ENCODE data around the gene CWC25. TPM values are rescaled to one million over a fixed set of nuclear protein-coding genes. Genes with fewer than 3 reads are reported as not detected.
A peak's percentile ranks its signal among the peaks of the same experiment; 100 is the strongest.

CWC25 gene
- total and polyA plus RNA-seq, 2 of the 13 experiments (the other 11 are each of a cell fraction or from before 2014, with no cell fraction given): 15.6 to 22.7 TPM

DNA sequence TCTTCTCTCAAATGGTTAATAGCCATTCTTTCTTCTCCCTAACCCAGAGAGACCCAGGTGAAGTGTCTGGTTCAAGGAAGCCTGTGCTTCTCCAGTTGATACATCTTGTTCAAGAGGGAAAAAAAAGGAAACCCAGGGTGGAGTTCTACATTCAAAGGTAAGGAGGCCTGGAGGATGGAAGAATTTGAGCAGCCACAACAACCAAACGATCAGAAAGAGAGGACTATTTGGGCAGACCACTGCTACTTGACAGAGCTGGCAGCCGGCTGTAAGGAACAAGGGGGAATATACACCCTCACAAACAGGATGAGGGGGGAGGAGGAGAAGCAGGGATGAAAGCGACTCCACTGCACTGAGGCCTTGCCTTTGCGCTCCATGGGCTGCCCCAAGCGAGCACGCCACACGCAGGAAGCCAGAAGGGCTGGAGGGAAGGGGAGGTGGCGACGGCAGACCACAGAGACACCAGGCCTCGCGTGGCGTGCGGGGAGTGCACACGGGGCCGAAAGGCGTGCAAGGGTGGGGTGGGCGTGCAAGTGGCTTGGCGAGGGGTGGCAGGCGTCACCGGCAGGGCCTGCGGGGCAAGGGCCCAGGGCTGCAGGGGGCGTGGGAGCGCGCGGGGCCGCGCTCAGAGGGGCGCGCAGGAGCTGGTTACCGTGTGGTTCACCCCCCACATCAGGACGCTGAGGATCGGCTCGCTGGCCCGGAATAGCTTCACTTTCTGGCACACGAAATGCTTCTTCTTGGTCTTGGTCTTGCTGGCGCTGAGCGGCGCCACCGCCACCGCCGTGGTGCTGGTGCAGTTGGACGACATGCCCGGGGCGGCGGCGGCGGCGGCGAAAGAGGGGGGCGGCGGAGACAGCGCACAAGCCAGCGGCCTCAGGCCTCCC is 26.3 kb downstream of the CWC25 start (continued):
- TF ChIP-seq ZNF652 (CRISPR knock-in tag; IDR thresholded peaks at IDR 0.05; ENCODE audit: borderline replicate concordance, low read depth) (no peak; the same call in 1 of the 2 replicates), ZNF3 (CRISPR knock-in tag; IDR thresholded peaks at IDR 0.05) (no peak), STAG1 (CRISPR knock-in tag; IDR thresholded peaks at IDR 0.05) (no peak), MXD4 (CRISPR knock-in tag; IDR thresholded peaks at IDR 0.05) (no peak; the same call in 1 of the 2 replicates), ZFYVE20 (CRISPR knock-in tag; IDR thresholded peaks at IDR 0.05; ENCODE audit: borderline replicate concordance, low read depth) (peak; percentile 73; the same call in 1 of the 2 replicates), ZSCAN31 (CRISPR knock-in tag; IDR thresholded peaks at IDR 0.05; ENCODE audit: low read depth) (peak; percentile 82; the same call in 1 of the 2 replicates), SOX5 (CRISPR knock-in tag; IDR thresholded peaks at IDR 0.05; ENCODE audit: borderline replicate concordance) (no peak; the same call in 1 of the 2 replicates), ZFP90 (CRISPR knock-in tag; IDR thresholded peaks at IDR 0.05; ENCODE audit: borderline replicate concordance) (no peak), PTBP1 (IDR thresholded peaks at IDR 0.05; ENCODE audit: low read depth, low read length, poor library complexity, severe bottlenecking) (no peak), PHB2 (IDR thresholded peaks at IDR 0.05; ENCODE audit: partially characterized antibody) (no peak), RBAK (CRISPR knock-in tag; IDR thresholded peaks at IDR 0.05) (0 out of 2 replicates have a peak, but pooled peaks have one; percentile 64), ZNF230 (CRISPR knock-in tag; IDR thresholded peaks at IDR 0.05) (no peak), ZMYM4 (CRISPR knock-in tag; IDR thresholded peaks at IDR 0.05) (no peak), ZNF772 (CRISPR knock-in tag; IDR thresholded peaks at IDR 0.05) (peak; percentile 79; the same call in 1 of the 2 replicates), ZNF879 (CRISPR knock-in tag; IDR thresholded peaks at IDR 0.05) (0 out of 2 replicates have a peak, but pooled peaks have one; percentile 55)
- TF ChIP-seq, protein P1, sequence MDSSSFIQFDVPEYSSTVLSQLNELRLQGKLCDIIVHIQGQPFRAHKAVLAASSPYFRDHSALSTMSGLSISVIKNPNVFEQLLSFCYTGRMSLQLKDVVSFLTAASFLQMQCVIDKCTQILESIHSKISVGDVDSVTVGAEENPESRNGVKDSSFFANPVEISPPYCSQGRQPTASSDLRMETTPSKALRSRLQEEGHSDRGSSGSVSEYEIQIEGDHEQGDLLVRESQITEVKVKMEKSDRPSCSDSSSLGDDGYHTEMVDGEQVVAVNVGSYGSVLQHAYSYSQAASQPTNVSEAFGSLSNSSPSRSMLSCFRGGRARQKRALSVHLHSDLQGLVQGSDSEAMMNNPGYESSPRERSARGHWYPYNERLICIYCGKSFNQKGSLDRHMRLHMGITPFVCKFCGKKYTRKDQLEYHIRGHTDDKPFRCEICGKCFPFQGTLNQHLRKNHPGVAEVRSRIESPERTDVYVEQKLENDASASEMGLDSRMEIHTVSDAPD (CRISPR knock-in tag; IDR thresholded peaks at IDR 0.05): no peak; the same call in 1 of the 2 replicates
- TF ChIP-seq, protein P2, sequence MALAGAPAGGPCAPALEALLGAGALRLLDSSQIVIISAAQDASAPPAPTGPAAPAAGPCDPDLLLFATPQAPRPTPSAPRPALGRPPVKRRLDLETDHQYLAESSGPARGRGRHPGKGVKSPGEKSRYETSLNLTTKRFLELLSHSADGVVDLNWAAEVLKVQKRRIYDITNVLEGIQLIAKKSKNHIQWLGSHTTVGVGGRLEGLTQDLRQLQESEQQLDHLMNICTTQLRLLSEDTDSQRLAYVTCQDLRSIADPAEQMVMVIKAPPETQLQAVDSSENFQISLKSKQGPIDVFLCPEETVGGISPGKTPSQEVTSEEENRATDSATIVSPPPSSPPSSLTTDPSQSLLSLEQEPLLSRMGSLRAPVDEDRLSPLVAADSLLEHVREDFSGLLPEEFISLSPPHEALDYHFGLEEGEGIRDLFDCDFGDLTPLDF (CRISPR knock-in tag; IDR thresholded peaks at IDR 0.05): no peak
- TF ChIP-seq, protein P3, sequence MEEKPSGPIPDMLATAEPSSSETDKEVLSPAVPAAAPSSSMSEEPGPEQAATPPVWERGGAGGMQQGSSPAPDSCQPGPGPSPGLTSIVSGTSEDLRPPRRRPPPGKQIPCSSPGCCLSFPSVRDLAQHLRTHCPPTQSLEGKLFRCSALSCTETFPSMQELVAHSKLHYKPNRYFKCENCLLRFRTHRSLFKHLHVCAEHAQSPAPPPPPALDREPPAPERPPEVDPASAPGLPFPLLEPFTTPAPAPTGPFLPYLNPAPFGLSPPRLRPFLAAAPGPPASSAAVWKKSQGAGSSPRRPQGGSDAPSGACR (CRISPR knock-in tag; IDR thresholded peaks at IDR 0.05): no peak
- TF ChIP-seq, protein P4, sequence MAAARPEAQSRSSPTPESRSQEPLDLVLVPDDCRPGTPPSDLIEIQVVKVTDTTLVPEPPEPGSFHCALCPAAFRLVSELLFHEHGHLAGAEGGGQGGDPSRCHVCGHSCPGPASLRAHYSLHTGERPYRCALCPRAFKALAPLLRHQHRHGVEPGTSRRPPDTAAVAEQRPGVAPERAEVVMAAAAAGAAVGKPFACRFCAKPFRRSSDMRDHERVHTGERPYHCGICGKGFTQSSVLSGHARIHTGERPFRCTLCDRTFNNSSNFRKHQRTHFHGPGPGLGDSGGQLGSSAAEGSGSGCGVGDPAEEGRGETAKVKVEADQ (CRISPR knock-in tag; IDR thresholded peaks at IDR 0.05; ENCODE audit: borderline replicate concordance): no peak
- TF ChIP-seq, protein P5, sequence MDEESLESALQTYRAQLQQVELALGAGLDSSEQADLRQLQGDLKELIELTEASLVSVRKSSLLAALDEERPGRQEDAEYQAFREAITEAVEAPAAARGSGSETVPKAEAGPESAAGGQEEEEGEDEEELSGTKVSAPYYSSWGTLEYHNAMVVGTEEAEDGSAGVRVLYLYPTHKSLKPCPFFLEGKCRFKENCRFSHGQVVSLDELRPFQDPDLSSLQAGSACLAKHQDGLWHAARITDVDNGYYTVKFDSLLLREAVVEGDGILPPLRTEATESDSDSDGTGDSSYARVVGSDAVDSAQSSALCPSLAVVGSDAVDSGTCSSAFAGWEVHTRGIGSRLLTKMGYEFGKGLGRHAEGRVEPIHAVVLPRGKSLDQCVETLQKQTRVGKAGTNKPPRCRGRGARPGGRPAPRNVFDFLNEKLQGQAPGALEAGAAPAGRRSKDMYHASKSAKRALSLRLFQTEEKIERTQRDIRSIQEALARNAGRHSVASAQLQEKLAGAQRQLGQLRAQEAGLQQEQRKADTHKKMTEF (CRISPR knock-in tag; IDR thresholded peaks at IDR 0.05): peak; percentile 29; the same call in 1 of the 2 replicates
- TF ChIP-seq, protein P6, sequence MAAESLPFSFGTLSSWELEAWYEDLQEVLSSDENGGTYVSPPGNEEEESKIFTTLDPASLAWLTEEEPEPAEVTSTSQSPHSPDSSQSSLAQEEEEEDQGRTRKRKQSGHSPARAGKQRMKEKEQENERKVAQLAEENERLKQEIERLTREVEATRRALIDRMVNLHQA (CRISPR knock-in tag; IDR thresholded peaks at IDR 0.05): no peak

All from HepG2 (cell line).